HG02840 (cell line): ENCODE measurements around the gene SSC5D.
"Not testable (repeated sequence)": the region's sequence is repeated elsewhere in the genome, so short reads cannot be mapped to it uniquely, and the experiment has no call there.

Experiments used
- ATAC-seq: cut with Tn5 transposase; IDR thresholded peaks from one replicate; pipeline ENCODE4 v1.9.1; 2021; ENCODE audit warnings: mild to moderate bottlenecking, moderate library complexity, moderate number of reproducible peaks; ENCODE audit not compliant: unreplicated experiment, low FRiP score

SSC5D gene

DNA sequence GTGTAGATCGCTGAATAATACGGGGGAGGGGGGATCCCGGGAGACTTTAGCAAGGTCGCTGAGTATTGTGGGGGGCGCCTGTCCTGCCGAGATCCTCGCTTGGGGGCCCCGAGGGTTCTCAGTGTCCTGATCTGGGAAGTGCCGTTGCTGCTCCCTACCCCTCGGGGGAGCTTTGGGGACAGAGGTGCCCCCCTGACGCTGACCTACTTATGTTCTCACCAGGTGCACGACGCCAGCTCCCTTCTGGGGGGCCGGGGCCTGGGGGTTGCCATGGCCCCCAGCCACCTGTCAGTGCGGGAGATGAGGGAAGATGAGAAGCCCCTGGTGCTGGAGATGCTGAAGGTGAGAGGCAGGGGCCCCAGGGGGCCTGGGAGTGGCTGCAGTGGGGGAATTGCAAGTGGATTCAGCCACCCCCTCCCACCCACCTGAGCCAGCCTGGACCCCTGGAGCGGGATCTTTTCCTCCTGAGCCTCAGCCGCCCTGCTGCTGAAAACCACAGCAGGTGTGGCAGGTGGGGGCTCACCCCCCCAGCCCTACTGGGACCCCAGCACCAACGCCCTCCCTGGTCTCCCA, 2.7 kb upstream of the SSC5D start:
- no peak for ATAC-seq

DNA sequence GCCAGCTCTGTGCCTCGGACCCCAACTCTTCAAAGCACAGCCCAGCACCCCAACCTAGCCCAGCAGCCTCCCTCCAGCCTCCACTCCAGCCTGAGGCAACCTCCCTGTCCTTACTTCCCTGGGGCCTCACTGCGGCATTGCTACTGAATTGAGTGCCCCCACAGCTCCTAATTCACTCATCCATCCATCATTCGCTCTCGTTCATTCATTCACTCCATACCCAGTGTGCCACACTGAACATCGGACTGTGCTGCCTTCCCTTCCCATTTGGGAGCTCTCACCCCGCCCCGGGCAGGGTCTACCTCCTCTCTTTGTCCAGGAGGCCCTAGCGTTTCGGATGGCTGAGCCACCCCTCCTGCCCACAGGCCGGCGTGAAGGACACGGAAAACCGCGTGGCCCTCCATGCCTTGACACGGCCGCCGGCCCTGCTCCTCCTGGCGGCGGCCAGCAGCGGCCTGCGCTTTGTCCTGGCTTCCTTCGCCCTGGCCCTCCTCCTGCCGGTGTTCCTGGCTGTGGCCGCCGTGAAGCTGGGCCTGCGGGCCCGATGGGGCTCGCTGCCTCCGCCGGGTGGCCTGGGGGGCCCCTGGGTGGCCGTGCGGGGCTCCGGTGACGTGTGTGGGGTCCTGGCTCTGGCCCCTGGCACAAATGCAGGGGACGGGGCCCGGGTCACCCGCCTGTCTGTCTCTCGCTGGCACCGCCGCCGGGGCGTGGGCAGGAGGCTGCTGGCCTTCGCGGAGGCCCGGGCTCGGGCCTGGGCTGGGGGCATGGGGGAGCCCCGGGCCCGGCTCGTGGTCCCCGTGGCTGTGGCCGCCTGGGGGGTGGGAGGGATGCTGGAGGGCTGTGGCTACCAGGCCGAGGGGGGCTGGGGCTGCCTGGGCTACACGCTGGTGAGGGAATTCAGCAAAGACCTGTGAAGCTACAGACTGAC, 1.9 kb upstream of the SSC5D start:
- ATAC-seq = no peak

DNA sequence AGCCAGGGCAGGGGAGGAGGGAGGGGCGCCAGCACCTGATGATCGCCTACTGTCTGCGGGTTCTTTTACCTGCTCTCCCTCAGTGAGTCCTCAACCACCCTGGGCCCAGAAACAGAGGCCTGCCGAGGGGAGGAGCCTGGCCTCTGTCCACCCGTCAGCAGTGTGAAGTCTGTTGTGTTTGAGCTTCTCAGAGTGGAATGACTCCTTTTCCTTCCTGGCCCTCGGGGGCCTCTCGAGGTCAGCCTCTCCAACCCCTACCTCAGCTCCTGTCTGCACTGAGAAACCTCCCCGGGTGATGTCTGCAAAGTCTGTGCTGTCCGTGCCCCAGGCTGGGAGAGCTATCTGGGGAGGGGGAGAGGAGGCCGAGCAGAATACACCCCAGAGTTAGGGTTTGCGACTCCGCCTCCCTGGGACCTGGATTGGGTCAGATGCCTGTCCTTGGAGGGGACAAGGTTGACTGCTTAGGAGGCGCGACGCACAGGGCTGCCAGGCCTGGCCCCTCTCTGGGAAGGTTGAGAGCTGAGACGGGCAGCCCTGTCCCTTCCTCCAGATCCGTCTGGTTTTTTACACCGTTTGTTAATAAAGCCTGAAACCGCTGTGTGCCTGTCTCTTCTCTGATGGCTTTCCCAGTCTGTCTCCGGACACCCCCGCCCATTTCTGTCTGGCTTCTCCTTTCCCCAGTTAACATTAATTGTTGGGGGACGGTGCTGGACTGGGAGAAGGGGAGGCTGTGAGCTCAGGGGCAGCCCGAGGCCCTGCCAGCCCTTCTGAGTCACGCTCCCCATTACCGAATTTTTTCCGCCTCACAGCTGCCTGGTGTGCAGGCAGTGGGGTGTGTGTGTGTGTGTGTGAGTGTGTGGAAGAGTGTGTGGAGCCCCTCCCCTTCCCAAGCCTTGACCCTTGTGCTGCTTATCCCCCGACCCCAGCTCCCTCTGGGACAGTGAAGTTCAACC, 989 bp upstream of the SSC5D start:
- no peak for ATAC-seq

DNA sequence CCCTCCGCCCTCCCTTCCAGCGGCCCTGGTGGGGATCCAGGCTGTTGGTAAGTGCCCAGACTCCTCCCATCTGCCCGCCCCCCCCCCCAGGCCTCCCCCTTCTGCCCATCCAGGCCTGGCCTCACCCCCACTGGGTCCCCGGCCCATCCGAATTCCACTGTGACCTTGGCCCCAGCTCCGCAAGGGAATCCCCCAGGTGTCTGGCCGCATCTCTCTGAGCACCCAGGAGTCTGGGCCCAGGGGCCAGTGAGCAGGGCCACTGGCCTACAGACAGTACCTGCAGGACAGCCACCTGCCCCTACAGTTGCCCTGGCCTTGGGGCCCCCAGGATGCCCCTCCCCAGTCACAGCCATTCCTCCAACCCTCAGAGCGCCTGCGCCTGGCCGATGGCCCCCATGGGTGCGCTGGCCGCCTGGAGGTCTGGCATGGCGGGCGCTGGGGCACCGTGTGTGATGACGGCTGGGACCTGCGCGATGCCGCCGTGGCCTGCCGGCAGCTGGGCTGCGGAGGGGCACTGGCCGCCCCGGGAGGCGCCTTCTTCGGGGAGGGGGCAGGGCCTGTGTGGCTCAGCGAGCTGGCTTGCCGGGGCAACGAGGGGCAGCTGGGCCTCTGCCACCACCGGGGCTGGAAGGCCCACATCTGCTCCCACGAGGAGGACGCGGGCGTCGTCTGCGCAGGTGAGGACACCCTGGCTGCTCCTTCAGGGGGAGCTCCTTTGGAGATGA, 912 bp downstream of the SSC5D start:
- ATAC-seq = no peak

DNA sequence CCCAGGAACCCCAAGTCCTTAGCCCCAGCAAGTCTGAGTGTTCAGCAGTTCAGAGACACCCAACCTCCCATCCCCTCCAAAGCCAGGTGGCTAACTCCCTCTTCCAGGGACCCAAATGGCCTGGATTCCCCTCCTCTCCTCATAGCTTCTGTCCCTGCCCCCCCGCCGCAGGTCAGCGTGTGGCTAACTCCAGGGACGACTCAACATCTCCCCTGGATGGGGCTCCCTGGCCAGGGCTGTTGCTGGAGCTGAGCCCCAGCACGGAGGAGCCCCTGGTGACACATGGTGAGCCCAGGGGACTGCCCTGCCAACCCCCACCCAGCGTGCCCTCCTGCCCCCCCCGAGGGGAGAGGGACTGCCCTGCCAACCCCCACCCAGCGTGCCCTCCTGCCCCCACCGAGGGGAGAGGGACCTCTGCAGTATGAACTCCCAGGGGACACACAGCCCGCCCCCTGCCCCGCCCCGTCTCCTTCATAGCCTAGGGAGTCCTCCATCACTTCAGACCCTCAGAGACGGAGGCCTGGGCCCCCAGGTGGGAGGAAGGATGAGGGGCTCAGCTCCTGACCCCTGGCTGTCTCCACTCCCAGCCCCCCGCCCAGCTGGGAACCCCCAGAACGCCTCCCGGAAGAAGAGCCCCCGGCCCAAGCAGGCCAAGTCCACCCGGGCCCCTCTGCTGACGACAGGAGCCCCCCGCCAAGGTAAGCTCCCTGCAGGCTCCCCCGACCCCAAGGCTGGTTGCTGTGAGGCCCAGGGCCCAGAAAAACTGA, 1.7 kb downstream of the SSC5D start:
- no peak for ATAC-seq

DNA sequence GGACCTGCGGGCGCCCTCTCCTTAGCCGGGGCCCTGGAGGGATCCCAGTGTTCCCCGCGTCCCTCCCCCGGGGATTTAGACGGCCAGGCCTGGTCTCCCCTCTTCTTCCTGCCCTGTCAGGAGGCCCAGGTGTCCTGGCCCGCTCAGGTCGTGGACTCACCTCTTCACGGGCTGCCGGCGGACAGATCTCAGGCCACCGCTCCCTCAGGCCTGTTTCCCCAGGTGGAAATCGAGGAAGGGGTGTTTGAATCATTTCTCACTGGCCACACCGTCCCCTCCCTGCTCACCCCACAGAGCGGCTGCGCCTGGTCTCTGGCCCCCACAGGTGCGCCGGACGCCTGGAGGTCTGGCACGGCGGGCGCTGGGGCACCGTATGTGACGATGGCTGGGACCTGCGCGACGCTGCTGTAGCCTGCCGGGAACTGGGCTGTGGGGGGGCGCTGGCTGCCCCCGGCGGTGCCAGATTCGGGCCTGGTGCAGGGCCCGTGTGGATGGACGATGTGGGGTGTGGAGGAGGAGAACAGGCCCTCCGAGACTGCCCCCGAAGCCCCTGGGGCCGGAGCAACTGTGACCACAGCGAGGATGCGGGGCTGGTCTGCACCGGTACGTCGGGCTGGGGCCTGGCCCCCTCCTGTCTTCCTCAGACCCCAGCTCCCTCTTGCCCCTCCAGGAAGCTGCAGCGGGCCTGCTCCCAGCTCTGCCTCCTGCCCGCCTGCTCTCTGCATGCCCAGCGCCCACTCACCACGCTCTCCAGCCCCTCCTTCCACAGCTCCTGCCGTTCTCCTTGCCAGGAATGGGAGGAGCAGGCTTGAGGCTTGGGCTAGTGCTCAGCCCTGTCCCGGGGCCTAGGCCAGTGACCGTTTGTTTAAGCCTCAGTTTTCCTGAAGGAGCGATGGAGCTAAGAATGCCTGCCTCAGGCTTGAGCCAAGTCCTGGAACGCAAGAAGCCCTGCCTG, 2.5 kb downstream of the SSC5D start:
- ATAC-seq = no peak

DNA sequence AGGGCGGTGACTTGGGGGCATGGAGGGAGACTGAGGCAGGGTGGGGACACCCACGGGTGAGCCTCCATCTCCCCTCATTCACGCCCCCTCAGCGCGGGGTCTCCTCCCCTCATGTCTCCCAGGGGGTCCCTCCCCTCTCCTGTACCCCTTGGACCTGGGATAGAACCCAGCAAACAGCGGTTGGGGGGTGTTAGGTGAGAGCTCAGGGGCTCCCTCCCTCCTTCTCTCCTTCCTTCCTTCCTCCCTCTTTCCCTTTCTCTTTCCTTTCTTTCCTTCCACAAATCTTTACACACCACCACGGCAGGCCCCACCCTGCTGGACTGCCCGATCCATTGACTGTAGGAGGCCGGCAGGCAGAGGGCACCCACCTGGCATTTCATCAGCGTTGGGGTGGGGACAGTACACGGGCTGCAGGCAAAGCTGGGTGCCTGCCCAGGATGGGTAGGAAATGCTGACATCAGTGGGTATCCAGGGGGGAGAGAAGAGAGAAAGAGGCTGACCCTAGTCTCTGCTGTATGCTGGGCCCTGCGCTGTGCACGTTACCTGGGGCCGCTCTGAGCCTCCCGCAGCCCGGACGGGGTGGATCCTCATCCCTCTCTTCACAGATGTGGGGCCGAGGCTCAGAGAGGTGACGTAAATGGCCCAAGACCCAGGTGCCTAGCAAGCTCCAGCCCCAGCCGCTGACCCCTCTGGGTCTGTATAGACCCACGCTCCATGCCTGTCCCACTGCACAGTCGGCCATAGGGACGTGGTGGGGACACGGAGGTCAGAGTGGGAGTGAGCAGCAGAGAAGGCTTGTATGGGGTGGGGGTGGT, 3.5 kb downstream of the SSC5D start:
- no peak for ATAC-seq

DNA sequence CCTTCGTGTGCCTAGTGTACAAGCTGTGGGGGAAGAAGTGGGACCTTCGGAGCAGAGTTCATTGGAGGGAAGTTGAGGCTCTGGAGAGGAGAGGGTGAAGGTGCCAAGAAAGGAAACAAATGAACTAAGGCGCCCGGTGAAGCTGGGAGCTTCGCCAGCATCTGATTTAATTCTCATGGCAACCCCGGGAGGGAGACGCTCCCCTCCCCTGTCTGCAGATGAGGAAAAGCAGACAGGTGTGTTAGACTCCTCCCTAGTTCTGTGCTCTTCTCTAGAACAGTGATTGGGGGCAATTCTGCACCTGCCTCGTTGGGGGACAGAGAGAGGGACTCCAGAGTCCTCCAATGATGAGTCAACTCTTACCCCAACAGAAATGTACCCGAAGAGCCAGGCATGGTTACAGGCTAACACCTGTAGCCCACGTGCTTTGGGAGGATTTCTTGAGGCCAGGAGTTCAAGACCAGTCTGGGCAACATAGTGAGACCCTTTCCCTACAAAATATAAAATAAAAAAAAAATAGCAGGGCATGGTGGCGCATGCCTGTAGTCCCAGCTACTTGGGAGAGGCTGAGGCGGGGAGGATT, 4.2 kb downstream of the SSC5D start:
- no peak for ATAC-seq

DNA sequence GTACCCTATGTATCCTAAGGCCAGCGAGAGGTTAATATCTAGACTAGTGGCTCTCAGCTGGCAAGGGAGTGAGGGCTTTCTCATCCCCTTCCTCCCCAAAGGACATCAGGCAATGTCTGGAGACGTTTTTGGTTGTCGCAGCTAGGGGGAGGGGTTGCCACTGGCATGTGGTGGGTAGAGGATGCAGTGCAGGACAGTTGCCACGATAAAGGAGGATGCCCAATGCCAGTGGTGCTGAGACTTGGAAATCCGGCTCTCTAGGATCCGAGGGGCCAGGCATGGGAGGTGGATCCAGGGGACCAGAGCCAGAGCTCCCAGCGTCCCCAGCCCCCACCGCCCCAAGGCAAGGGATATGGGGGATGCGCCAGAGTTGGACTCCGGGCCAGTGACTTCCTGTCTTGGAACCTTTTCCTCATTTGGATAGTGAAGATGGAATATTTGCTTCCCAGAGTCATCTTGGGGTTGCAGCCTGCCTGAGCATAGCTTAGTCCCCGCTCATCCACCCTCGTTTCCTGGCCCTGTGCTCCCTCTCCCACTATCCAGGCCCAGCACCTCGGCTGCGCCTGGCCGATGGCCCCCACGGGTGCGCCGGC, 4.9 kb downstream of the SSC5D start:
- no peak for ATAC-seq

DNA sequence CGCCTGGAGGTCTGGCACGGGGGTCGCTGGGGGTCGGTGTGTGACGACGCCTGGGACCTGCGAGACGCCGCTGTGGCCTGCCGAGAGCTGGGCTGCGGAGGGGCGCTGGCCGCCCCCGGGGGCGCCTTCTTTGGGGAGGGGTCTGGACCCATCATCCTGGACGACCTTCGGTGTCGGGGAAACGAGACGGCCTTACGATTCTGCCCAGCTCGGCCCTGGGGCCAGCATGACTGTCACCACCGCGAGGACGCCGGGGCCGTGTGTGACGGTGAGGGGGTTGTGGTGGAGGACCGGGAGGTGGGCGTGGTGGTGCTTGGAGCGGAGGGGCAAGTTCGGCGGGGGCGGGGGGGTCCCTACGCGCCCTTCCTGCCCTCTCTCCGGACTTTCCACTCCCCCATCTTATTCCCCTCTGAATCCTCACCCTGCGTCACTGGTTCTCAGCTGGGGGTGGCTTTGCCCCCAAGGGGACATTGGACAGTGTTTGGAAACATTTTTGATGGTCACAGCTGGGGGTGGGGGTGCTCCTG, 5.5 kb downstream of the SSC5D start:
- ATAC-seq = no peak

DNA sequence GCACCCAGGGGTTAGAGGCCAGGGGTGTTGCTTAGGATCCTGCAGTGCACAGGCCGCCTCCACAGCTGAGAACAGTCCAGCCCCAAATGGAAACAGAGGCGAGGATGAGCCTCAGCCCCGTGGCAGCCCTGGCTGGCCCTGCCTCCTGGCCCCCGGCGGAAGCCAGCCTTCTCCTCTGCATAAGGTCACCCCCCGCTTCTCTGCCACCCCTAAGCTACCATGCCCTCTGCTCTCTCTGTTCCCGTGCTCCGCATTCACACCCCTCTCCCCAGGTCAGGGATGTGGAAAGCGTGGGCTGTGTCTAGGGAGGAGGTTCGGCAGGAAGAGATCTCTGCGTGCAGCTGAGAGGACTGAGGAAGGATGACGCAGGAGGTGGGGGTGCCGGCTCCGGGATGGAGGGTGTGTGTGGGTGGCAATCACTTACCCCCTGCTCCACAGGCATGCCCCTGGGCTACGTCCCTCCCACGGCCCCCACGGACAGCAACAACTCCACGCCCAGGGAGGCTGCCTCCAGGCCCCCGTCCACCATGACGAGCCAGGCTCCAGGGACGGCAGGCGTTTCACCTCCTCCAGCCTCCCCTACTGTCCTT, 6.0 kb downstream of the SSC5D start:
- no peak for ATAC-seq

DNA sequence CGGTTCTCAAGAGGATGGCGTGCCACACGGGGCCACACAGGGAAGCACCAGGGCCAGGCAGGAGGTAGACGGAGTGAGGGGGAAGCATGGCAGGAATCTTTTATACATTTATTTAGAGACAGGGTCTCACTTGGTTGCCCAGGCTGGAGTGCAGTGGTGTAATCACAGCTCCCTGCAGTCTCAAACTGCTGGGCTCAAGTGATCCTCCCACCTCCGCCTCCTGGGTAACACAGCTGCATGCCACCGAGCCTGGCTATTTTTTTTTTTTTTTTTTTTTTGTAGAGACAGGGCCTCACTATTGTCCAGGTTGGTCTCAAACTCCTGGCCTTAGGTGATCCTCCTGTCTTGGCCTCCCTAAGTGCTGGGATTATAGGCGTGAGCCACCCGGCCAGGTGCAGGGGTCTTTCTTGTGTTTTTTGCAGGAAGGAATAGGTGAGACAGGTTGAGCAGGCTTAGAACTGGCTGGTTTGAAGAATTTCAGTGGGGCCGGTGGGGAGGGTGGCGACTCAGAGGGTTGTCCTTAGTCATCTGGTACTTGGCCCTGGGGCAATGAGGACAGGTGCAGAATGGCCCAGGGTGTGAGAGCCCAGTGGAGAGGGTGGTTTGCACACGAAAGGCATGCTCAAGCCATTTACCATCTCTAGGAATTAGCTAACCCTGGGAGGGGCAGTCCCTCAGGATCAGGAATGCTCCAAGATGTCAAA, 7.6 kb downstream of the SSC5D start:
- ATAC-seq = no peak

DNA sequence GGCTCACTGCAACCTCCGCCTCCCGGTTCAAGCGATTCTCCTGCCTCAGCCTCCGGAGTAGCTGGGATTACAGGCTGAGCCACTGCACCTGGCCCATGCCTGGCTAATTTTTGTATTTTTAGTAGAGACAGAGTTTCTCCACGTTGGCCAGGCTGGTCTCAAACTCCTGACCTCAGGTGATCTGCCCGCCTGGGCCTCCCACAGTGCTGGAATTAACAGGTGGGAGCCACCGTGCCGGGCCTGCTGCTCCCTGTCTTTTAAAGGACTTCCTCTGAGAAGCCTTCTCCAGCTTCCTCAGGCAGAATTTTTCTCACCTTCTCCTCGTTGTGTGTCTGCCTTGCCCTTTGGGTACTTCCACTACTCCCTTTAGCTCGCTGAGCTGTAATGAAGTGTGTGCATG, 8.6 kb downstream of the SSC5D start:
- ATAC-seq = not testable (repeated sequence)

DNA sequence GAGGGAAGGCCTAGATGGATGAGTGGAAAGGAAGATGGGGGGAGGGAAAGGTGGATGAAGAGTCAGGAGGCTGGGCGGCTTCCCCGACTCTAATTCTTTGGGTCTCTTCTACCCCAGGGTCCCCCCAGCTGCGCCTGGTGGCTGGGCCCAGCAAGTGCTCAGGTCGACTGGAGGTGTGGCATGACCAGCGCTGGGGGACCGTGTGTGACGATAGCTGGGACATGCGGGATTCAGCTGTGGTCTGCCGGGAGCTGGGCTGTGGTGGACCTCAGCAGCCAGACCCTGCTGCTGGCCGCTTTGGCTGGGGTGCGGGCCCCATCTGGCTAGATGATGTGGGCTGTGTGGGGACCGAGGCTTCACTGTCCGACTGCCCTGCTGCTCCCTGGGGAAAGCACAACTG, 9.5 kb downstream of the SSC5D start:
- no peak for ATAC-seq

DNA sequence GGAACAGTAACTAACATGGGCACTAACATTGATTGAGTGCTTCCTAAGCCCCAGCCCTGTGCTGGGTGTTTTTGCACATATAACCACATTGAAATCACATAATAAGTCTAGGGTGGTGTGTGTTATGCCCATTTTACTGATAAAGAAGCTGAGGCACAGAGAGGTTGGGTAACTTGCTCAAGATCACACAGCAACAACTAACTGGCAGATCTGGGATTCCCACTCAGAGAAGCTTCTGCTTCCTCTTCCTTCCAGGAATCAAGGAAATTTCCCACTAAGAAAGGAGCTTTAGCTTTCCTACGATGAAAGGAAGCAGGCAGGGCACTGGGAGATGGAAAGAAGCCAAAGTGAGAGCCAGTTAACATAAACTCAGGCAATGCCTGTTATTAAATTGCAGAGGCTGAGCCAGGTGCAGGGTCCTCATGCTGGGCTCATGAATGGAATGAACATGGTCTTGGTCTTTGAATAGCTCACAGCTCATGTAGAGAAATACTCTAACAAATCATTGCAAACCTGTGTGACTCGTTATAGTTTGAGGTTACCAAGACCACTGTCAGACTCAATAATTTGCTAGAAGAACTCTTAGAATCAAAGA, 10.1 kb downstream of the SSC5D start:
- ATAC-seq = no peak
